K562 (cell line): Measurements from ENCODE around the gene NME4. TPM values are rescaled to one million over a fixed set of nuclear protein-coding genes. Genes with fewer than 3 reads are reported as not detected.

Experiments
- CC2D1A ChIP-seq: fragments of 450-650 bp; IDR thresholded peaks from 2 replicates; pipeline ENCODE4 v1.6.1; 2017; ENCODE audit warnings: mild to moderate bottlenecking
- CXXC5 ChIP-seq: fragments of 250-450 bp; sonication (Bioruptor Pico); IDR thresholded peaks from 2 replicates; pipeline ENCODE4 v1.8.0; 2022; ENCODE audit warnings: inconsistent platforms, mild to moderate bottlenecking, moderate library complexity
- FOXJ2 ChIP-seq: fragments of 200-800 bp; sonication (Bioruptor generic); IDR thresholded peaks from 2 replicates; pipeline ENCODE4 v1.6.1; 2016; ENCODE audit warnings: missing genetic modification characterization, missing compliant biosample characterization
- FOXM1 ChIP-seq, 2 experiments: fragments of 450-650 bp in 1 of 2; sonication (generic) in 1 of 2; formaldehyde crosslinking in 1 of 2; IDR thresholded peaks; 2 replicates each; pipeline versions ENCODE4 v1.6.1 to v1.9.0; 2017 to 2022; ENCODE audit warnings: low read depth in 2 of 2, mild to moderate bottlenecking in 2 of 2, missing genetic modification reagents in 1 of 2, moderate library complexity in 1 of 2
- KDM5B ChIP-seq: fragments of 200-600 bp; sonication (generic); IDR thresholded peaks from 2 replicates; pipeline ENCODE4 v1.6.1; 2012; ENCODE audit warnings: low read depth, mild to moderate bottlenecking, moderate library complexity, low read length, control low read depth, inconsistent platforms; ENCODE audit not compliant: insufficient replicate concordance
- MAFG ChIP-seq: fragments of 450-650 bp; conservative IDR thresholded peaks from 2 replicates; pipeline ENCODE4 v1.6.1; 2016; ENCODE audit warnings: missing genetic modification characterization, missing compliant biosample characterization
- MTA2 ChIP-seq: fragments of 450-650 bp; IDR thresholded peaks from 2 replicates; pipeline ENCODE4 v1.6.1; 2016; ENCODE audit warnings: low read depth
- PHB2 ChIP-seq: fragments of 450-650 bp; IDR thresholded peaks from 2 replicates; pipeline ENCODE4 v1.6.1; 2017; ENCODE audit warnings: low read depth
- PHF20 ChIP-seq: fragments of 450-650 bp; IDR thresholded peaks from 2 replicates; pipeline ENCODE4 v1.6.1; 2018; ENCODE audit not compliant: partially characterized antibody
- PHF21A ChIP-seq: fragments of 450-650 bp; IDR thresholded peaks from 2 replicates; pipeline ENCODE4 v1.6.1; 2017; ENCODE audit warnings: low read depth, borderline replicate concordance
- RFX5 ChIP-seq: IDR thresholded peaks from 2 replicates; pipeline ENCODE4 v1.6.1; 2011; ENCODE audit warnings: low read depth, mild to moderate bottlenecking, improper control_type of control experiment, low read length
- SRF ChIP-seq, 2 experiments: fragments of 250-450, 450-650 bp in 1 of 2; sonication (Bioruptor Pico) in 1 of 2; sonication (generic) in 1 of 2; formaldehyde crosslinking; IDR thresholded peaks; 2 replicates each; pipeline versions ENCODE4 v1.5.0 to v1.5.1; 2020 to 2022; ENCODE audit warnings: mild to moderate bottlenecking in 1 of 2, missing genetic modification reagents in 1 of 2
- SRSF1 ChIP-seq: fragments of 200-400 bp; formaldehyde crosslinking; IDR thresholded peaks from 2 replicates; pipeline ENCODE4 v1.6.1; 2017; ENCODE audit warnings: mild to moderate bottlenecking, low read depth, low read length, moderate library complexity
- STAT5A ChIP-seq: IDR thresholded peaks from 2 replicates; pipeline ENCODE4 v1.6.1; 2012; ENCODE audit warnings: low read length, inconsistent platforms, borderline replicate concordance
- TSC22D4 ChIP-seq: fragments of 450-650 bp; IDR thresholded peaks from 2 replicates; pipeline ENCODE4 v1.6.1; 2016; ENCODE audit warnings: missing genetic modification characterization, missing biosample characterization, control low read depth
- WHSC1 ChIP-seq: IDR thresholded peaks from one replicate; pipeline ENCODE4 v1.6.1; 2012; ENCODE audit warnings: low read length, control low read depth, inconsistent platforms
- ZBTB8A ChIP-seq: fragments of 450-650 bp; IDR thresholded peaks from 2 replicates; pipeline ENCODE4 v1.6.1; 2018; ENCODE audit warnings: mild to moderate bottlenecking, moderate library complexity; ENCODE audit not compliant: partially characterized antibody
- ZC3H8 ChIP-seq: fragments of 450-650 bp; IDR thresholded peaks from 2 replicates; pipeline ENCODE4 v1.6.1; 2017
- ZZZ3 ChIP-seq: fragments of 450-650 bp; IDR thresholded peaks from 2 replicates; pipeline ENCODE4 v1.6.1; 2016; ENCODE audit warnings: antibody characterized with exemption, mild to moderate bottlenecking, moderate library complexity
- polyA plus RNA-seq, 8 experiments: library from polyadenylated mRNA; depleted of rRNA in 4 of 8; stranded (reverse) in 5 of 8; unstranded in 3 of 8; fragments of >200 nt; fragmentation: Nextera tagmentation in 2 of 8; fragmentation: Illumina TruSeq in 1 of 8; extraction: Ambion mirVana in 2 of 8; extraction: Trizol in 1 of 8; gene quantifications; 2 replicates each; pipeline versions ENCODE4 v1.2.1 to v1.2.3, GENCODE V29; 2011 to 2014; ENCODE audit warnings: inconsistent platforms in 1 of 8, missing spikeins in 1 of 8
- total RNA-seq, 7 experiments: library from RNA; depleted of rRNA in 6 of 7; stranded (reverse); fragments of >200 nt in 6 of 7; fragmentation: Illumina TruSeq in 2 of 7; extraction: Trizol in 2 of 7; gene quantifications; 2 replicates each; pipeline versions ENCODE4 v1.2.1 to v1.2.3, GENCODE V29; 2011 to 2021; ENCODE audit warnings: low replicate concordance in 1 of 7
- TF ChIP-seq, protein P1 (sequence below): IDR thresholded peaks from 2 replicates; pipeline ENCODE4 v1.6.1; 2014; ENCODE audit warnings: antibody characterized with exemption
- TF ChIP-seq, protein P2 (sequence below): sonication (generic); formaldehyde crosslinking; IDR thresholded peaks from 2 replicates; pipeline ENCODE4 v1.8.0; 2022; ENCODE audit warnings: missing genetic modification reagents, mild to moderate bottlenecking, moderate library complexity, borderline replicate concordance
- TF ChIP-seq, protein P3 (sequence below): sonication (generic); IDR thresholded peaks from 2 replicates; pipeline ENCODE4 v1.6.1; 2016
- TF ChIP-seq, protein P4 (sequence below), 2 experiments: fragments of 450-650 bp in 1 of 2; sonication (generic) in 1 of 2; formaldehyde crosslinking in 1 of 2; IDR thresholded peaks in 1 of 2; conservative IDR thresholded peaks in 1 of 2; 2 replicates each; pipeline versions ENCODE4 v1.6.1 to v1.8.1; 2016 to 2023; ENCODE audit warnings: mild to moderate bottlenecking in 2 of 2, moderate library complexity in 2 of 2, inconsistent platforms in 1 of 2, missing genetic modification reagents in 1 of 2
- TF ChIP-seq, protein P5 (sequence below): fragments of 200-800 bp; sonication (Bioruptor generic); IDR thresholded peaks from 2 replicates; pipeline ENCODE4 v1.6.1; 2017; ENCODE audit warnings: missing genetic modification characterization, missing compliant biosample characterization
- TF ChIP-seq, protein P6 (sequence below): fragments of 250-450 bp; sonication (Bioruptor Pico); IDR thresholded peaks from 2 replicates; pipeline ENCODE4 v1.9.0; 2021; ENCODE audit warnings: mild to moderate bottlenecking

Gene NME4
- total and polyA plus RNA-seq, 9 of the 15 experiments (the other 6 are each of a cell fraction or from before 2014, with no cell fraction given), result 15.4 to 264 (median 139) TPM

DNA sequence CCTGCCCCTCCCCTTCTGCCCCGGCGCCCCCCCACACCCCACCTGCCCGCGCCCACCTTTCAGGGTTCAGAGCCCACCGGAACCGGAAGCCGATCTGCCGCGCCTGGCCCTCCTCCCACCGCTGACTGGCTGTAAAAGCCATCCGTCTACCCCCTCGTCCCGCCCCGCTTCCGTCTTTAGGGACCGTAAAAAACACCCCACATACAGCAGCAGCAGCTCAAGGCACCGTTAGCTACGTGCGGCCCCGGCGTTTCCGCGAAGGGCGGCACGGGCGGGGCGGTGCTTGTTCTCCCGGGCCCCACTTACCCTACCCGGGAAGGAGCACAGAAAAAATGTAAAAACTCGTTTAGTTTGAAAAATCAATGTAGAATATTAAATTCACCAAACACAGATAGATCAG, 26.6 kb upstream of the NME4 start, which contains the start of gene MRPL28 (continued):
- TF ChIP-seq, protein P1, sequence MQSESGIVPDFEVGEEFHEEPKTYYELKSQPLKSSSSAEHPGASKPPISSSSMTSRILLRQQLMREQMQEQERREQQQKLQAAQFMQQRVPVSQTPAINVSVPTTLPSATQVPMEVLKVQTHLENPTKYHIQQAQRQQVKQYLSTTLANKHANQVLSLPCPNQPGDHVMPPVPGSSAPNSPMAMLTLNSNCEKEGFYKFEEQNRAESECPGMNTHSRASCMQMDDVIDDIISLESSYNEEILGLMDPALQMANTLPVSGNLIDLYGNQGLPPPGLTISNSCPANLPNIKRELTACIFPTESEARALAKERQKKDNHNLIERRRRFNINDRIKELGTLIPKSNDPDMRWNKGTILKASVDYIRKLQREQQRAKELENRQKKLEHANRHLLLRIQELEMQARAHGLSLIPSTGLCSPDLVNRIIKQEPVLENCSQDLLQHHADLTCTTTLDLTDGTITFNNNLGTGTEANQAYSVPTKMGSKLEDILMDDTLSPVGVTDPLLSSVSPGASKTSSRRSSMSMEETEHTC, result no peak
- TF ChIP-seq, protein P2, sequence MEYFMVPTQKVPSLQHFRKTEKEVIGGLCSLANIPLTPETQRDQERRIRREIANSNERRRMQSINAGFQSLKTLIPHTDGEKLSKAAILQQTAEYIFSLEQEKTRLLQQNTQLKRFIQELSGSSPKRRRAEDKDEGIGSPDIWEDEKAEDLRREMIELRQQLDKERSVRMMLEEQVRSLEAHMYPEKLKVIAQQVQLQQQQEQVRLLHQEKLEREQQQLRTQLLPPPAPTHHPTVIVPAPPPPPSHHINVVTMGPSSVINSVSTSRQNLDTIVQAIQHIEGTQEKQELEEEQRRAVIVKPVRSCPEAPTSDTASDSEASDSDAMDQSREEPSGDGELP (CRISPR knock-in tag), result peak; percentile 63; the same call in 1 of the 2 replicates
- TF ChIP-seq TSC22D4 (tag) (no peak), PHB2 (no peak), SRF (CRISPR knock-in tag; IDR thresholded peaks at IDR 0.05) (no peak), RFX5 (no peak), FOXM1 (IDR thresholded peaks at IDR 0.05; ENCODE audit: low read depth) (no peak), FOXM1 (CRISPR knock-in tag; IDR thresholded peaks at IDR 0.05; ENCODE audit: low read depth) (no peak), WHSC1 (no peak), FOXJ2 (no peak), KDM5B (no peak), MAFG (tag) (no peak), SRSF1 (no peak), STAT5A (no peak), CXXC5 (CRISPR knock-in tag) (peak; percentile 71), ZC3H8 (no peak), CC2D1A (no peak), MTA2 (no peak), PHF20 (no peak), ZBTB8A (no peak), ZZZ3 (no peak), PHF21A (no peak)
- TF ChIP-seq, protein P3, sequence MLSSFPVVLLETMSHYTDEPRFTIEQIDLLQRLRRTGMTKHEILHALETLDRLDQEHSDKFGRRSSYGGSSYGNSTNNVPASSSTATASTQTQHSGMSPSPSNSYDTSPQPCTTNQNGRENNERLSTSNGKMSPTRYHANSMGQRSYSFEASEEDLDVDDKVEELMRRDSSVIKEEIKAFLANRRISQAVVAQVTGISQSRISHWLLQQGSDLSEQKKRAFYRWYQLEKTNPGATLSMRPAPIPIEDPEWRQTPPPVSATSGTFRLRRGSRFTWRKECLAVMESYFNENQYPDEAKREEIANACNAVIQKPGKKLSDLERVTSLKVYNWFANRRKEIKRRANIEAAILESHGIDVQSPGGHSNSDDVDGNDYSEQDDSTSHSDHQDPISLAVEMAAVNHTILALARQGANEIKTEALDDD, result no peak
- TF ChIP-seq, protein P4, sequence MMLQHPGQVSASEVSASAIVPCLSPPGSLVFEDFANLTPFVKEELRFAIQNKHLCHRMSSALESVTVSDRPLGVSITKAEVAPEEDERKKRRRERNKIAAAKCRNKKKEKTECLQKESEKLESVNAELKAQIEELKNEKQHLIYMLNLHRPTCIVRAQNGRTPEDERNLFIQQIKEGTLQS (IDR thresholded peaks at IDR 0.05), result no peak
- TF ChIP-seq, protein P4 (CRISPR knock-in tag; conservative IDR thresholded peaks at IDR 0.05), result no peak
- TF ChIP-seq, protein P5, sequence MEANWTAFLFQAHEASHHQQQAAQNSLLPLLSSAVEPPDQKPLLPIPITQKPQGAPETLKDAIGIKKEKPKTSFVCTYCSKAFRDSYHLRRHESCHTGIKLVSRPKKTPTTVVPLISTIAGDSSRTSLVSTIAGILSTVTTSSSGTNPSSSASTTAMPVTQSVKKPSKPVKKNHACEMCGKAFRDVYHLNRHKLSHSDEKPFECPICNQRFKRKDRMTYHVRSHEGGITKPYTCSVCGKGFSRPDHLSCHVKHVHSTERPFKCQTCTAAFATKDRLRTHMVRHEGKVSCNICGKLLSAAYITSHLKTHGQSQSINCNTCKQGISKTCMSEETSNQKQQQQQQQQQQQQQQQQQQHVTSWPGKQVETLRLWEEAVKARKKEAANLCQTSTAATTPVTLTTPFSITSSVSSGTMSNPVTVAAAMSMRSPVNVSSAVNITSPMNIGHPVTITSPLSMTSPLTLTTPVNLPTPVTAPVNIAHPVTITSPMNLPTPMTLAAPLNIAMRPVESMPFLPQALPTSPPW (CRISPR knock-in tag), result peak; percentile 80
- TF ChIP-seq, protein P6, sequence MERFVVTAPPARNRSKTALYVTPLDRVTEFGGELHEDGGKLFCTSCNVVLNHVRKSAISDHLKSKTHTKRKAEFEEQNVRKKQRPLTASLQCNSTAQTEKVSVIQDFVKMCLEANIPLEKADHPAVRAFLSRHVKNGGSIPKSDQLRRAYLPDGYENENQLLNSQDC (CRISPR knock-in tag), result no peak
